Activated CD4-positive, alpha-beta T cell treated with anti-CD3 and anti-CD28 coated beads for 4 hours (primary cell): Measurements from ENCODE around the gene TSPEAR.

ENCODE experiments used
- DNase-seq, 2 donors: peaks; one replicate each; pipeline ENCODE4 v3.0.0-alpha.2; 2020

The TSPEAR gene

GRCh38 chr21:44456214-44456914 lies 255.0 kb downstream of the TSPEAR start:
- DNase-seq = no peak

GRCh38 chr21:44455524-44456213 lies 255.7 kb downstream of the TSPEAR start:
- peak in 1 of 2 donors; percentile 12 for DNase-seq

DNA sequence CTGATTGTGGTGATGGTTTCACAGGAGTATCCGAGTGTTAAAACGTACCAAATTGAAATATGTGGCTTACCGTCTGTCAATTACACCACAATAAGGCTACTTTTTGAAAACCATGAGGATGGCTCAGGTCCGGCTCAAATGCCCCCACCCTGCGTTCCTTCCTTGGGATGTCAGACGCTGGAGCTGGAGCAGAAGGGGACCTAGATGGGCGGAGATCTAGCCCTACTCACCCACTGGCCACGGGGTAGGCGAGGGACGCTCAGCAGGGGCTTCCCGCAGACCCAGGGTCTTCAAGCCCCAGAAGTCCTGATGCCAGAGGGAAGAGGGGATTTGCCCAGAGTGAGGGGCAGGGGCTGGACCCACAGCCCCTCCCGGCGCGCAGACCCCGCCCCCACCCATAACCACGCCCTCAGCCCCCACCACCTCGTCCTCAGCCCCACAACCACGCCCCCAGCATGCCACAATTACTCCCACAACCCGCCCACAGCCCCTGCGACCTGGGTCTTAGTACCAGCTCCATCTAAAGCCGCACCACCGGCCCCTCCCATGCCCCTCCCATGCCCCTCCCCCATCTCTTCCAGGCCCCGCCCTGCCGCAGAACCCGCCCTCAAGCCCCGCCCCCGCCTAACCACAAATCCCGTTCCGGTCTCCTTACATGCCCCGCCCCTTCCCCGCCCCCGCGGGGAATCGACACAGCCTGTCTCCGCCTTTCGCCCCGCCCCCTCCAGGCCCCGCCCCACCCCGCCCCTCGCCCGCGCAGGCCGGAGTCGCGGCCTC lies 256.4 kb downstream of the TSPEAR start, which contains the start of gene LRRC3:
Gene LRRC3 (plus strand): TSS at position 764 of the 777 bp plus-strand sequence. CDS start 1,135 bp downstream, outside the sequence.
- peak; percentile 84 to 91 for DNase-seq

GRCh38 chr21:44454058-44454457 lies 257.3 kb downstream of the TSPEAR start:
- no peak for DNase-seq

- no peak for DNase-seq
These were observed 258.3 kb downstream of the TSPEAR start for GRCh38 chr21:44453120-44453519.

- no peak for DNase-seq
These were observed 260.4 kb downstream of the TSPEAR start for GRCh38 chr21:44450999-44451398.

DNA sequence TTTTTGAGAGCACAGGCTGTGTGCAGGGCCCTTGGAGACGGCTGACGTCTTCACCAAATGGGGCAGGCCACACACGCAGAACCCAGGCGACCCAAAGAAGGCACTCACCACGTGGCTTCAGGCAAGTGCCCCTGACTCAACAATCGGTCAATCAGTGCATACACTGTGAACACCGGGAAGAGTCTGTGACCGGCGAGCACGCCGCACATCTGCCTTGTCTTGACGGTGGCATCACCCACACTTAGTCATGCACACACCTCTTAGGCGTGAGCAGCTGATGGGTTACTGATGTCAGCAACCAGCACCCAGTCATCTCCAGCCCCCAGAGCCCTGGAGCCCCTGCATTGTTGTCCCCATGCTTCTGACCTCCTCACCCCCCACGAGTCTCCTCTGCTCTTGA lies 261.0 kb downstream of the TSPEAR start:
- no peak for DNase-seq

- DNase-seq = no peak
These were observed 261.7 kb downstream of the TSPEAR start for GRCh38 chr21:44449473-44450363.

GRCh38 chr21:44448651-44449131 lies 262.7 kb downstream of the TSPEAR start:
- no peak for DNase-seq
